K562 (cell line): ENCODE data around the gene NQO2. TPM values are rescaled to one million over a fixed set of nuclear protein-coding genes. Genes with fewer than 3 reads are reported as not detected.

Experiments
- ATAC-seq: fragments of 200-7000 bp; cut with Tn5 transposase; 3 replicates; pipeline ENCODE4 v1.9.1; 2020; ENCODE audit warnings: moderate library complexity
- BruUV-seq: library from RNA; stranded (reverse); fragments of 400-500 nt; replicated peaks from 2 replicates; lab custom pipeline; 2021; lab: Mats Ljungman, UMichigan
- CTCF ChIA-PET: fragments of 300-600 bp; formaldehyde crosslinking; extraction: SDS; loops from one replicate; lab custom pipeline; 2021; ENCODE audit warnings: low intra/inter-chr PET ratio; lab: Yijun Ruan, JAX
- POLR2A ChIA-PET: fragments of 300-600, 350-650 bp; sonication (Branson Sonifier 250); formaldehyde crosslinking; extraction: SDS; loops from one replicate; lab custom pipeline; 2021; ENCODE audit warnings: antibody characterized with exemption, inconsistent platforms; lab: Yijun Ruan, JAX
- DNase-seq, 4 experiments: peaks; one replicate each; pipeline versions ENCODE4 v3.0.0 to v3.0.0-alpha.2; 2011 to 2018; ENCODE audit warnings: low spot score in 3 of 4, mixed read lengths in 3 of 4; ENCODE audit errors: extremely low read depth in 1 of 4
- FAIRE-seq: peaks from 2 replicates; lab custom pipeline; 2011; peaks lifted over from hg19 to GRCh38; lab: Jason Lieb, UNC
- H2AFZ ChIP-seq: 2 replicates; pipeline ENCODE4 v1.6.0; 2011; ENCODE audit warnings: low read depth, low read length, control low read depth, inconsistent platforms
- H3K27ac ChIP-seq: fragments of 200-600 bp; 3 replicates; pipeline ENCODE4 v1.8.0; 2011; ENCODE audit warnings: low read depth, mild to moderate bottlenecking, control low read depth, inconsistent platforms, low read length, moderate library complexity, mixed read lengths; ENCODE audit errors: extremely low read depth
- H3K27me3 ChIP-seq, 2 experiments: fragments of 300-600 bp in 1 of 2; 2 replicates in 1 of 2; 3 replicates in 1 of 2; pipeline versions ENCODE4 v1.6.0 to v1.8.0; 2011; ENCODE audit warnings: inconsistent platforms in 2 of 2, low read length in 2 of 2, mild to moderate bottlenecking in 1 of 2, mixed read lengths in 1 of 2, moderate library complexity in 1 of 2; ENCODE audit not compliant: control insufficient read depth in 2 of 2, insufficient read depth in 2 of 2
- H3K36me3 ChIP-seq: fragments of 300-600 bp; 3 replicates; pipeline ENCODE4 v1.8.0; 2011; ENCODE audit warnings: mild to moderate bottlenecking, low read length, inconsistent platforms; ENCODE audit not compliant: control insufficient read depth, insufficient read depth
- H3K4me1 ChIP-seq, 2 experiments: fragments of 200-600 bp in 1 of 2; replicated peaks in 1 of 2; 2 replicates in 1 of 2; 3 replicates in 1 of 2; pipeline versions ENCODE4 v1.5.1 to v1.8.0; 2011; ENCODE audit warnings: inconsistent platforms in 2 of 2, low read length in 2 of 2, mild to moderate bottlenecking in 1 of 2, mixed read lengths in 1 of 2, moderate library complexity in 1 of 2; ENCODE audit not compliant: control insufficient read depth in 2 of 2, insufficient read depth in 2 of 2
- H3K4me2 ChIP-seq: 2 replicates; pipeline ENCODE4 v1.6.1; 2011; ENCODE audit warnings: low read length, control low read depth, inconsistent platforms, mixed read lengths; ENCODE audit not compliant: insufficient read depth
- H3K4me3 ChIP-seq: fragments of 200-600 bp; sonication (generic), shearing (Covaris generic); 2 replicates; pipeline ENCODE4 v1.5.1; 2016; ENCODE audit warnings: control low read depth, inconsistent platforms
- H3K79me2 ChIP-seq: fragments of 200-600 bp; 3 replicates; pipeline ENCODE4 v1.8.0; 2011; ENCODE audit warnings: low read length, inconsistent platforms; ENCODE audit not compliant: control insufficient read depth, insufficient read depth
- H3K9ac ChIP-seq, 2 experiments: 2 replicates each; pipeline versions ENCODE4 v1.6.0 to v1.6.1; 2011; ENCODE audit warnings: low read depth in 2 of 2, low read length in 2 of 2, control low read depth in 1 of 2, inconsistent platforms in 1 of 2, mild to moderate bottlenecking in 1 of 2, mixed read lengths in 1 of 2; ENCODE audit not compliant: insufficient read depth in 1 of 2
- H3K9me1 ChIP-seq: one replicate; pipeline ENCODE4 v1.6.0; 2011; ENCODE audit warnings: inconsistent platforms, mild to moderate bottlenecking, low read length, moderate library complexity; ENCODE audit not compliant: control insufficient read depth, insufficient read depth
- H3K9me3 ChIP-seq: replicated peaks from 2 replicates; pipeline ENCODE4 v1.5.1; 2011; ENCODE audit warnings: low read depth, low read length, inconsistent platforms; ENCODE audit not compliant: control insufficient read depth, insufficient read depth
- H4K20me1 ChIP-seq: replicated peaks from 2 replicates; pipeline ENCODE4 v1.6.1; 2011; ENCODE audit warnings: low read length, inconsistent platforms, mixed read lengths; ENCODE audit not compliant: control insufficient read depth, insufficient read depth
- ARNT ChIP-seq, 2 experiments: fragments of 450-650 bp; IDR thresholded peaks; 2 replicates each; pipeline ENCODE4 v1.6.1; 2016; ENCODE audit warnings: mild to moderate bottlenecking in 1 of 2
- CBFA2T2 ChIP-seq: fragments of 450-650 bp; conservative IDR thresholded peaks from 2 replicates; pipeline ENCODE4 v1.6.1; 2017; ENCODE audit warnings: mild to moderate bottlenecking
- CEBPZ ChIP-seq: fragments of 150-350 bp; IDR thresholded peaks from 2 replicates; pipeline ENCODE4 v1.6.1; 2014; ENCODE audit warnings: low read depth, mild to moderate bottlenecking, low read length, borderline replicate concordance
- EP300 ChIP-seq: IDR thresholded peaks from 2 replicates; pipeline ENCODE4 v1.6.1; 2012; ENCODE audit warnings: low read length, improper control_type of control experiment
- FOXM1 ChIP-seq, 2 experiments: fragments of 450-650 bp in 1 of 2; sonication (generic) in 1 of 2; formaldehyde crosslinking in 1 of 2; IDR thresholded peaks; 2 replicates each; pipeline versions ENCODE4 v1.6.1 to v1.9.0; 2017 to 2022; ENCODE audit warnings: low read depth in 2 of 2, mild to moderate bottlenecking in 2 of 2, missing genetic modification reagents in 1 of 2, moderate library complexity in 1 of 2
- MBD2 ChIP-seq: sonication (generic); IDR thresholded peaks from 2 replicates; pipeline ENCODE4 v1.6.1; 2016; ENCODE audit warnings: low read depth, borderline replicate concordance
- NELFE ChIP-seq: IDR thresholded peaks from 2 replicates; pipeline ENCODE4 v1.6.1; 2011; ENCODE audit warnings: mild to moderate bottlenecking; ENCODE audit not compliant: insufficient read depth, insufficient read length
- POLR2AphosphoS5 ChIP-seq: IDR thresholded peaks from 2 replicates; pipeline ENCODE4 v1.6.1; 2011; ENCODE audit warnings: mild to moderate bottlenecking, low read depth, low read length, moderate library complexity; ENCODE audit not compliant: control insufficient read depth, insufficient read depth
- TBL1XR1 ChIP-seq, 2 experiments: IDR thresholded peaks; 2 replicates each; pipeline ENCODE4 v1.6.1; 2012; ENCODE audit warnings: improper control_type of control experiment in 2 of 2, low read length in 2 of 2, mild to moderate bottlenecking in 1 of 2
- ZBTB43 ChIP-seq: sonication (generic); formaldehyde crosslinking; IDR thresholded peaks from 2 replicates; pipeline ENCODE4 v1.8.0; 2023; ENCODE audit warnings: mild to moderate bottlenecking, missing genetic modification reagents
- ZFX ChIP-seq: sonication (generic); formaldehyde crosslinking; IDR thresholded peaks from 2 replicates; pipeline ENCODE4 v1.8.0; 2022; ENCODE audit warnings: mild to moderate bottlenecking, missing genetic modification reagents, moderate library complexity
- WGBS: fragments of 100-300 bp; shearing (Covaris generic); methylation state at CpG from one replicate; pipeline ENCODE4 v1.1.6; 2016; ENCODE audit warnings: low coverage, mixed read lengths; ENCODE audit not compliant: insufficient coverage; ENCODE audit errors: missing lambda C conversion rate; 5-methylcytosine and 5-hydroxymethylcytosine counted together
- in situ Hi-C: fragments of 300-500 bp; cut with MboI; formaldehyde crosslinking; loops from 4 replicates; pipeline ENCODE4 v1.15.0; 2018; ENCODE audit warnings: inconsistent platforms, mixed read lengths
- intact Hi-C: fragments of 100-400 bp; cut with micrococcal nuclease; formaldehyde crosslinking; loops from 2 replicates; pipeline ENCODE4 v1.14.2; 2022
- polyA plus RNA-seq, 8 experiments: library from polyadenylated mRNA; depleted of rRNA in 4 of 8; stranded (reverse) in 5 of 8; unstranded in 3 of 8; fragments of >200 nt; fragmentation: Nextera tagmentation in 2 of 8; fragmentation: Illumina TruSeq in 1 of 8; extraction: Ambion mirVana in 2 of 8; extraction: Trizol in 1 of 8; gene quantifications; 2 replicates each; pipeline versions ENCODE4 v1.2.1 to v1.2.3, GENCODE V29; 2011 to 2014; ENCODE audit warnings: inconsistent platforms in 1 of 8, missing spikeins in 1 of 8
- total RNA-seq, 7 experiments: library from RNA; depleted of rRNA in 6 of 7; stranded (reverse); fragments of >200 nt in 6 of 7; fragmentation: Illumina TruSeq in 2 of 7; extraction: Trizol in 2 of 7; gene quantifications; 2 replicates each; pipeline versions ENCODE4 v1.2.1 to v1.2.3, GENCODE V29; 2011 to 2021; ENCODE audit warnings: low replicate concordance in 1 of 7
- TF ChIP-seq, protein P1 (sequence below), 2 experiments: IDR thresholded peaks; 2 replicates each; pipeline ENCODE4 v1.6.1; 2011; ENCODE audit warnings: borderline replicate concordance in 1 of 2, control low read depth in 1 of 2, low read depth in 1 of 2, low read length in 1 of 2, mild to moderate bottlenecking in 1 of 2, mixed read lengths in 1 of 2, moderate library complexity in 1 of 2; ENCODE audit not compliant: insufficient read depth in 1 of 2, insufficient read length in 1 of 2, poor library complexity in 1 of 2, severe bottlenecking in 1 of 2; ENCODE audit errors: extremely low read depth in 1 of 2

NQO2 gene
- total and polyA plus RNA-seq, 9 of the 15 experiments (the other 6 are each of a cell fraction or from before 2014, with no cell fraction given) = 54.6 to 214 (median 116) TPM

- FAIRE-seq = no peak
- 24% methylated on average over 17 of the region's 17 CpGs for WGBS
- intact Hi-C loops = no loop called here
- TF ChIP-seq CBFA2T2 (peak; percentile 64), ZFX (CRISPR knock-in tag) (peak; percentile 38), CEBPZ (0 out of 2 replicates have a peak, but pooled peaks have one; percentile 24), ZBTB43 (CRISPR knock-in tag) (no peak), NELFE (no peak), TBL1XR1 (IDR thresholded peaks at IDR 0.05; ENCODE audit: low read length in 2 of 2) (peak in 1 of 2 experiments; percentile 34; a peak in 2 of 4 replicates), MBD2 (no peak), ARNT (IDR thresholded peaks at IDR 0.05) (no peak; a peak in 1 of 4 replicates), FOXM1 (IDR thresholded peaks at IDR 0.05; ENCODE audit: low read depth) (no peak), FOXM1 (CRISPR knock-in tag; IDR thresholded peaks at IDR 0.05; ENCODE audit: low read depth) (no peak), EP300 (peak; percentile 6; the same call in 1 of the 2 replicates), POLR2AphosphoS5 (peak; percentile 33; the same call in 1 of the 2 replicates)
- TF ChIP-seq, protein P1, sequence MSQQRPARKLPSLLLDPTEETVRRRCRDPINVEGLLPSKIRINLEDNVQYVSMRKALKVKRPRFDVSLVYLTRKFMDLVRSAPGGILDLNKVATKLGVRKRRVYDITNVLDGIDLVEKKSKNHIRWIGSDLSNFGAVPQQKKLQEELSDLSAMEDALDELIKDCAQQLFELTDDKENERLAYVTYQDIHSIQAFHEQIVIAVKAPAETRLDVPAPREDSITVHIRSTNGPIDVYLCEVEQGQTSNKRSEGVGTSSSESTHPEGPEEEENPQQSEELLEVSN (IDR thresholded peaks at IDR 0.05; ENCODE audit: borderline replicate concordance in 1 of 2, extremely low read depth in 1 of 2, insufficient read depth in 1 of 2, insufficient read length in 1 of 2, low read depth in 1 of 2, low read length in 1 of 2, poor library complexity in 1 of 2, severe bottlenecking in 1 of 2) = peak in 1 of 2 experiments; percentile 65
These were observed 34.7 kb upstream of the NQO2 start for GRCh38 chr6:2964793-2965505.

More at GRCh38 chr6:2964793-2965505, 34.7 kb upstream of the NQO2 start:
- Histone ChIP-seq H3K79me2 (peaks cover 97% of the 10 kb centered on the region), H3K9me3 (no peaks in the 10 kb centered on the region), H3K4me3 (no peak overlapping the region), H3K4me2 (peak overlapping the region; percentile 38), H3K9me1 (no peaks in the 10 kb centered on the region), H3K27me3 (no peaks in the 10 kb centered on the region), H3K36me3 (peaks cover 13% of the 10 kb centered on the region; the same call in 2 of the 3 replicates), H3K4me1 (peaks cover 40 to 61% of the 10 kb centered on the region in 2 experiments), H4K20me1 (no peaks in the 10 kb centered on the region), H3K9ac (peak overlapping the region; percentile 26 to 41; a peak in 3 of 4 replicates), H2AFZ (peak overlapping the region; percentile 33; the same call in 1 of the 2 replicates), H3K27ac (peak overlapping the region; percentile 42)
- POLR2A ChIA-PET = interaction anchor here (0.6 to 2.4 kb wide), 11 partner anchors 9 to 125 kb away, joined by 3 to 12 read pairs (median 4); partner anchors contain the start of gene SERPINB1
- CTCF ChIA-PET = no interaction called here
- peak in 2 of 4 experiments; percentile 57 to 84 for DNase-seq
- in situ Hi-C loops = no loop called here
- BruUV-seq = no TSS peak
- peak; percentile 5 for ATAC-seq
